OCI-LY1 (cell line): ENCODE results near the gene MDN1.

Experiments
- EZH2 ChIP-seq: fragments of 200-600 bp; sonication (generic), shearing (Covaris generic); IDR thresholded peaks from 2 replicates; pipeline ENCODE4 v1.8.0; 2017; ENCODE audit warnings: borderline replicate concordance, mixed run types, mild to moderate bottlenecking, antibody characterized with exemption, low read length, moderate library complexity, mixed read lengths
- TF ChIP-seq, protein P1 (sequence below): fragments of 200-600 bp; sonication (generic), shearing (Covaris generic); IDR thresholded peaks from 2 replicates; pipeline ENCODE4 v1.5.1; 2017; ENCODE audit warnings: mild to moderate bottlenecking, antibody characterized with exemption, low read length, moderate library complexity, mixed read lengths

DNA sequence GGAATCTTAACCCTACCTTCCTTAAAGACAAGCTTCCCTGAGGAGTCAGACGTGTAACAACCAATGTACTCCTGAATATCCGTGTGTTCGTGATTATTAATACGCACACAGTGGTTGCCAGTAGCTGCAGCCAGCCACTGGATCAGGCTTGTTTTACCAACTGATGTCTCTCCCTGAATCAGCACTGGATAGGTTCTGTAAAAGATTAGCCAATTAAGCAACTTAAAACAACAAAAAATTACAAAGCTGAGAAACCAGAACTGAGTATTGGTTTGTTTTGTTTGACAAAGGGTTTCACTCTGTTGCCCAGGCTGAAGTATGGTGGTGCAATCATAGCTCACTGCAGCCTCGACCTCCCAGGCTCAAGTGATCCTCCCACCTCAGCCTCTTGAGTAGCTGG is 69.3 kb downstream of the MDN1 start:
- TF ChIP-seq, protein P1, sequence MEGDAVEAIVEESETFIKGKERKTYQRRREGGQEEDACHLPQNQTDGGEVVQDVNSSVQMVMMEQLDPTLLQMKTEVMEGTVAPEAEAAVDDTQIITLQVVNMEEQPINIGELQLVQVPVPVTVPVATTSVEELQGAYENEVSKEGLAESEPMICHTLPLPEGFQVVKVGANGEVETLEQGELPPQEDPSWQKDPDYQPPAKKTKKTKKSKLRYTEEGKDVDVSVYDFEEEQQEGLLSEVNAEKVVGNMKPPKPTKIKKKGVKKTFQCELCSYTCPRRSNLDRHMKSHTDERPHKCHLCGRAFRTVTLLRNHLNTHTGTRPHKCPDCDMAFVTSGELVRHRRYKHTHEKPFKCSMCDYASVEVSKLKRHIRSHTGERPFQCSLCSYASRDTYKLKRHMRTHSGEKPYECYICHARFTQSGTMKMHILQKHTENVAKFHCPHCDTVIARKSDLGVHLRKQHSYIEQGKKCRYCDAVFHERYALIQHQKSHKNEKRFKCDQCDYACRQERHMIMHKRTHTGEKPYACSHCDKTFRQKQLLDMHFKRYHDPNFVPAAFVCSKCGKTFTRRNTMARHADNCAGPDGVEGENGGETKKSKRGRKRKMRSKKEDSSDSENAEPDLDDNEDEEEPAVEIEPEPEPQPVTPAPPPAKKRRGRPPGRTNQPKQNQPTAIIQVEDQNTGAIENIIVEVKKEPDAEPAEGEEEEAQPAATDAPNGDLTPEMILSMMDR: no peak
- no peak for TF ChIP-seq EZH2
